Spleen (tissue), 11 donors: ENCODE measurements around the gene NEK10. TPM values are rescaled to one million over a fixed set of nuclear protein-coding genes. Genes with fewer than 3 reads are reported as not detected.

Source experiments
- DNase-seq: peaks from one replicate; pipeline ENCODE4 v3.0.0-alpha.2; 2020
- H3K27ac ChIP-seq, 8 donors: fragments of 200-600 bp; sonication (generic) in 7 of 8; 1 replicate in 4 of 8; 2 replicates in 4 of 8; pipeline versions ENCODE4 v1.5.0 to v1.8.0; 2016 to 2021; ENCODE audit warnings: inconsistent platforms in 4 of 8, mild to moderate bottlenecking in 4 of 8, moderate library complexity in 1 of 8
- H3K27me3 ChIP-seq, 7 donors: fragments of 200-600 bp; sonication (generic) in 6 of 7; replicated peaks in 1 of 7; 1 replicate in 4 of 7; 2 replicates in 3 of 7; pipeline versions ENCODE4 v1.5.0 to v1.8.0; 2016 to 2021; ENCODE audit warnings: inconsistent platforms in 3 of 7, mild to moderate bottlenecking in 1 of 7
- H3K36me3 ChIP-seq, 6 donors: fragments of 200-600 bp; sonication (generic) in 5 of 6; 1 replicate in 4 of 6; 2 replicates in 2 of 6; pipeline versions ENCODE4 v1.5.0 to v1.8.0; 2016 to 2021; ENCODE audit warnings: inconsistent platforms in 2 of 6
- H3K4me1 ChIP-seq, 6 donors: fragments of 200-600 bp; sonication (generic) in 5 of 6; 1 replicate in 3 of 6; 2 replicates in 3 of 6; pipeline versions ENCODE4 v1.5.0 to v1.8.0; 2016 to 2021; ENCODE audit warnings: inconsistent platforms in 3 of 6
- H3K4me3 ChIP-seq, 8 donors: fragments of 200-600 bp; sonication (generic) in 7 of 8; 1 replicate in 4 of 8; 2 replicates in 4 of 8; pipeline versions ENCODE4 v1.5.0 to v1.8.0; 2016 to 2021; ENCODE audit warnings: inconsistent platforms in 4 of 8, mild to moderate bottlenecking in 4 of 8, moderate library complexity in 2 of 8
- H3K9me3 ChIP-seq, 8 donors: fragments of 200-600 bp; sonication (generic) in 7 of 8; 1 replicate in 4 of 8; 2 replicates in 4 of 8; pipeline versions ENCODE4 v1.5.0 to v1.8.0; 2016 to 2021; ENCODE audit warnings: inconsistent platforms in 4 of 8
- CTCF ChIP-seq, 11 experiments: fragments of 200-600 bp in 7 of 11; fragments of 450-650 bp in 4 of 11; sonication (generic) in 4 of 11; IDR thresholded peaks in 8 of 11; conservative IDR thresholded peaks in 3 of 11; 1 replicate in 7 of 11; 2 replicates in 4 of 11; pipeline versions ENCODE4 v1.4.0 to v1.8.0; 2016 to 2021; ENCODE audit warnings: antibody characterized with exemption in 11 of 11, inconsistent platforms in 4 of 11, mild to moderate bottlenecking in 1 of 11
- POLR2A ChIP-seq, 3 donors: fragments of 450-650 bp; IDR thresholded peaks; one replicate each; pipeline ENCODE4 v1.5.1; 2017; ENCODE audit warnings: antibody characterized with exemption in 3 of 3, mild to moderate bottlenecking in 1 of 3
- POLR2AphosphoS5 ChIP-seq, 3 donors: sonication (generic); formaldehyde crosslinking; IDR thresholded peaks; one replicate each; pipeline ENCODE4 v1.5.1; 2017; ENCODE audit warnings: antibody characterized with exemption in 3 of 3
- WGBS, 5 donors: extraction: QIAGEN DNeasy Blood & Tissue Kit in 3 of 5; methylation state at CpG; one replicate each; pipeline versions ENCODE4 v1.1.5 to v1.1.7; 2013 to 2018; 5-methylcytosine and 5-hydroxymethylcytosine counted together
- intact Hi-C: fragments of 100-400 bp; cut with DNase I; formaldehyde crosslinking; loops from one replicate; pipeline ENCODE4 v1.15.0; 2023; ENCODE audit warnings: low total_unique reads
- polyA plus RNA-seq, 3 donors: library from polyadenylated mRNA; stranded (reverse); fragments of 200-250 nt; gene quantifications; one replicate each; pipeline ENCODE4 v1.2.1, GENCODE V29; 2013
- total RNA-seq, 7 donors: library from RNA; depleted of rRNA in 3 of 7; stranded (reverse); fragments of >200 nt in 3 of 7; fragmentation: NEBNext Ultra II Directional in 4 of 7; extraction: Animal tissue kit (Norgen Biotek cat#: 25700) in 4 of 7; gene quantifications; one replicate each; pipeline versions ENCODE4 v1.1.0 to v1.2.1, GENCODE V29; 2016 to 2021
- donor health status: healthy with polysubstance abuse.
- donor health status: DM: no; HTN: no; CAD: no; lungs with moderate emphysema.
- donor health status: DM: no; HTN: no; CAD: no.
- donor health status: Bipolar disorder and iron deficiency.
- donor health status: healthy.
- donor health status: DM: no; HTN: no; CAD: no.
- donor health status: DM: yes; HTN: yes; CAD: no.

Gene NEK10
- total and polyA plus RNA-seq, 10 donors, result 0.29 to 4.1 (median 1.7) TPM

- Histone ChIP-seq H3K36me3 (no peaks in the 10 kb centered on the region), H3K27ac (no peak overlapping the region), H3K4me1 (no peaks in the 10 kb centered on the region), H3K9me3 (no peaks in the 10 kb centered on the region), H3K4me3 (no peak overlapping the region), H3K27me3 (no peaks in the 10 kb centered on the region)
- no peak for TF ChIP-seq POLR2AphosphoS5 (IDR thresholded peaks at IDR 0.05)
- WGBS, 5 donors, result 58 to 85% (median 75%) methylated on average over 2 of the region's 2 CpGs
- intact Hi-C loops, result no loop called here
- DNase-seq, result no peak
Observed at GRCh38 chr3:27216295-27216855, 152.8 kb downstream of the NEK10 start.

GRCh38 chr3:27213450-27213849 lies 155.7 kb downstream of the NEK10 start:
- Histone ChIP-seq H3K36me3 (no peaks in the 10 kb centered on the region), H3K4me3 (no peak overlapping the region), H3K27me3 (no peaks in the 10 kb centered on the region), H3K27ac (no peak overlapping the region), H3K9me3 (no peaks in the 10 kb centered on the region), H3K4me1 (no peaks in the 10 kb centered on the region)
- no peak for TF ChIP-seq POLR2A (IDR thresholded peaks at IDR 0.05)
- TF ChIP-seq POLR2AphosphoS5 (IDR thresholded peaks at IDR 0.05), result no peak
- TF ChIP-seq CTCF (IDR thresholded peaks at IDR 0.05 in 8 of 11, conservative IDR thresholded peaks at IDR 0.05 in 3 of 11), result no peak
- intact Hi-C loops, result no loop called here
- DNase-seq, result no peak
- 75 to 93% (median 85%) methylated on average over 5 of the region's 5 CpGs for WGBS, 5 donors

- no peak for TF ChIP-seq CTCF (IDR thresholded peaks at IDR 0.05 in 8 of 11, conservative IDR thresholded peaks at IDR 0.05 in 3 of 11)
- no peak for TF ChIP-seq POLR2A (IDR thresholded peaks at IDR 0.05)
- no peak for TF ChIP-seq POLR2AphosphoS5 (IDR thresholded peaks at IDR 0.05)
- 49 to 73% (median 60%) methylated on average over 3 of the region's 3 CpGs for WGBS, 5 donors
- no peak for DNase-seq
Observed at GRCh38 chr3:27209617-27210264, 159.4 kb downstream of the NEK10 start.

GRCh38 chr3:27208961-27209616 lies 160.1 kb downstream of the NEK10 start:
- H3K27me3 ChIP-seq, result no peaks in the 10 kb centered on the region
- no peak overlapping the region for H3K27ac ChIP-seq
- no peaks in the 10 kb centered on the region for H3K36me3 ChIP-seq
- intact Hi-C loops, result no loop called here
- H3K4me3 ChIP-seq, result no peak overlapping the region
- no peaks in the 10 kb centered on the region for H3K4me1 ChIP-seq
- TF ChIP-seq POLR2A (IDR thresholded peaks at IDR 0.05) (no peak), CTCF (IDR thresholded peaks at IDR 0.05 in 8 of 11, conservative IDR thresholded peaks at IDR 0.05 in 3 of 11) (no peak)
- H3K9me3 ChIP-seq, result peaks cover 0 to 7% (median 0%) of the 10 kb centered on the region in 8 donors
- 77 to 87% (median 86%) methylated on average over 2 of the region's 2 CpGs for WGBS, 5 donors
- no peak for DNase-seq

More at GRCh38 chr3:27209617-27210264, 159.4 kb downstream of the NEK10 start:
- peaks cover 0 to 7% (median 0%) of the 10 kb centered on the region in 8 donors for H3K9me3 ChIP-seq
- no peak overlapping the region for H3K4me3 ChIP-seq
- no peaks in the 10 kb centered on the region for H3K36me3 ChIP-seq
- no peak overlapping the region for H3K27ac ChIP-seq
- intact Hi-C loops, result no loop called here
- H3K27me3 ChIP-seq, result no peaks in the 10 kb centered on the region
- H3K4me1 ChIP-seq, result no peaks in the 10 kb centered on the region
